H9 (cell line): Measurements from ENCODE around the gene LECT2. TPM values are rescaled to one million over a fixed set of nuclear protein-coding genes. Genes with fewer than 3 reads are reported as not detected.

Source experiments
- DNase-seq: peaks from one replicate; pipeline ENCODE4 v3.0.0-alpha.2; 2017
- H2AFZ ChIP-seq: one replicate; pipeline ENCODE4 v1.6.1; 2013; ENCODE audit warnings: mild to moderate bottlenecking, low read length, control low read depth, moderate library complexity
- H2AK5ac ChIP-seq: 2 replicates; pipeline ENCODE4 v1.6.1; 2013; ENCODE audit warnings: low read length, control low read depth, mixed read lengths; ENCODE audit not compliant: insufficient read length
- H2BK120ac ChIP-seq: one replicate; pipeline ENCODE4 v1.6.1; 2013; ENCODE audit warnings: low read depth, mild to moderate bottlenecking, low read length, control low read depth, inconsistent platforms; ENCODE audit not compliant: poor library complexity, severe bottlenecking
- H2BK12ac ChIP-seq: 2 replicates; pipeline ENCODE4 v1.6.1; 2013; ENCODE audit warnings: low read length, control low read depth, mixed read lengths, low read depth; ENCODE audit not compliant: insufficient read length
- H2BK15ac ChIP-seq: 2 replicates; pipeline ENCODE4 v1.6.1; 2013; ENCODE audit warnings: low read depth, low read length, control low read depth
- H2BK20ac ChIP-seq: one replicate; pipeline ENCODE4 v1.6.1; 2013; ENCODE audit warnings: low read depth, mild to moderate bottlenecking, low read length, control low read depth, inconsistent platforms; ENCODE audit not compliant: poor library complexity, severe bottlenecking
- H2BK5ac ChIP-seq: 2 replicates; pipeline ENCODE4 v1.6.1; 2013; ENCODE audit warnings: low read length, control low read depth, mixed read lengths; ENCODE audit not compliant: insufficient read length
- H3K14ac ChIP-seq: 2 replicates; pipeline ENCODE4 v1.6.1; 2013; ENCODE audit warnings: low read length, control low read depth; ENCODE audit not compliant: insufficient read depth
- H3K18ac ChIP-seq: 2 replicates; pipeline ENCODE4 v1.6.1; 2013; ENCODE audit warnings: low read depth, mild to moderate bottlenecking, mixed read lengths, low read length, control low read depth; ENCODE audit not compliant: insufficient read length
- H3K23ac ChIP-seq: 2 replicates; pipeline ENCODE4 v1.6.1; 2013; ENCODE audit warnings: low read length, control low read depth, mixed read lengths, low read depth; ENCODE audit not compliant: insufficient read length
- H3K23me2 ChIP-seq: 2 replicates; pipeline ENCODE4 v1.6.1; 2013; ENCODE audit warnings: low read depth, mild to moderate bottlenecking, mixed read lengths, low read length, control low read depth; ENCODE audit not compliant: insufficient read length, poor library complexity, severe bottlenecking
- H3K27ac ChIP-seq: 2 replicates; pipeline ENCODE4 v1.5.1; 2013; ENCODE audit warnings: low read length, control low read depth, mixed read lengths, low read depth; ENCODE audit not compliant: insufficient read length
- H3K27me3 ChIP-seq: 2 replicates; pipeline ENCODE4 v1.6.1; 2013; ENCODE audit warnings: low read length, control low read depth, inconsistent platforms; ENCODE audit not compliant: insufficient read depth
- H3K4ac ChIP-seq: 2 replicates; pipeline ENCODE4 v1.6.1; 2013; ENCODE audit warnings: low read depth, mild to moderate bottlenecking, control low read depth, inconsistent platforms, low read length, moderate library complexity
- H3K4me1 ChIP-seq: 2 replicates; pipeline ENCODE4 v1.6.1; 2013; ENCODE audit warnings: low read length, control low read depth, inconsistent platforms; ENCODE audit not compliant: insufficient read depth
- H3K4me2 ChIP-seq: 2 replicates; pipeline ENCODE4 v1.6.1; 2013; ENCODE audit warnings: low read length, control low read depth, mixed read lengths; ENCODE audit not compliant: insufficient read length, insufficient read depth
- H3K56ac ChIP-seq: 2 replicates; pipeline ENCODE4 v1.6.1; 2013; ENCODE audit warnings: low read depth, mild to moderate bottlenecking, mixed read lengths, low read length, control low read depth; ENCODE audit not compliant: insufficient read length
- H3K79me1 ChIP-seq: 2 replicates; pipeline ENCODE4 v1.6.1; 2013; ENCODE audit warnings: low read depth, mild to moderate bottlenecking, moderate library complexity, low read length, control low read depth, inconsistent platforms; ENCODE audit not compliant: insufficient read depth, poor library complexity, severe bottlenecking
- H3K79me2 ChIP-seq: 2 replicates; pipeline ENCODE4 v1.6.1; 2013; ENCODE audit warnings: low read length, control low read depth, inconsistent platforms; ENCODE audit not compliant: insufficient read depth
- H3K9ac ChIP-seq: 2 replicates; pipeline ENCODE4 v1.6.1; 2013; ENCODE audit warnings: low read length, control low read depth, mixed read lengths; ENCODE audit not compliant: insufficient read length; ENCODE audit errors: extremely low read depth
- H3K9me3 ChIP-seq: one replicate; pipeline ENCODE4 v1.6.1; 2013; ENCODE audit warnings: low read depth, low read length, inconsistent platforms; ENCODE audit not compliant: control insufficient read depth
- H3T11ph ChIP-seq: one replicate; pipeline ENCODE4 v1.6.1; 2013; ENCODE audit warnings: mild to moderate bottlenecking, low read length, control low read depth, inconsistent platforms
- H4K20me1 ChIP-seq: one replicate; pipeline ENCODE4 v1.6.1; 2013; ENCODE audit not compliant: control insufficient read depth, insufficient read length, insufficient read depth
- H4K5ac ChIP-seq: 2 replicates; pipeline ENCODE4 v1.6.1; 2013; ENCODE audit warnings: low read depth, mild to moderate bottlenecking, mixed read lengths, low read length, control low read depth; ENCODE audit not compliant: insufficient read length
- H4K8ac ChIP-seq: replicated peaks from 2 replicates; pipeline ENCODE4 v1.6.1; 2013; ENCODE audit warnings: low read length, control low read depth, mixed read lengths, low read depth; ENCODE audit not compliant: insufficient read length
- H4K91ac ChIP-seq: 2 replicates; pipeline ENCODE4 v1.6.1; 2013; ENCODE audit warnings: low read depth, mild to moderate bottlenecking, moderate library complexity, mixed read lengths, low read length, control low read depth; ENCODE audit not compliant: insufficient read length
- H3K27ac Mint-ChIP-seq, 3 experiments: 2 replicates in 2 of 3; 3 replicates in 1 of 3; pipeline ENCODE4 v1.8.0; 2020 to 2021; ENCODE audit warnings: mixed read lengths in 3 of 3, mild to moderate bottlenecking in 1 of 3, moderate library complexity in 1 of 3
- H3K27me3 Mint-ChIP-seq: 2 replicates; pipeline ENCODE4 v1.8.0; 2021; ENCODE audit warnings: low read depth, mild to moderate bottlenecking, moderate library complexity, mixed read lengths
- H3K36me3 Mint-ChIP-seq, 3 experiments: 2 replicates in 2 of 3; 3 replicates in 1 of 3; pipeline ENCODE4 v1.8.0; 2020 to 2021; ENCODE audit warnings: low read depth in 3 of 3, mixed read lengths in 3 of 3; ENCODE audit not compliant: insufficient read depth in 1 of 3
- H3K4me1 Mint-ChIP-seq, 2 experiments: 2 replicates each; pipeline ENCODE4 v1.8.0; 2020; ENCODE audit warnings: mixed read lengths in 2 of 2
- H3K4me3 Mint-ChIP-seq, 2 experiments: 2 replicates in 1 of 2; 3 replicates in 1 of 2; pipeline ENCODE4 v1.8.0; 2020 to 2021; ENCODE audit warnings: mild to moderate bottlenecking in 2 of 2, mixed read lengths in 2 of 2, moderate library complexity in 1 of 2
- H3K9me3 Mint-ChIP-seq, 2 experiments: 2 replicates in 1 of 2; 3 replicates in 1 of 2; pipeline ENCODE4 v1.8.0; 2020; ENCODE audit warnings: mild to moderate bottlenecking in 2 of 2, mixed read lengths in 2 of 2, moderate library complexity in 1 of 2
- WGBS: extraction: QIAGEN DNeasy Blood & Tissue Kit; methylation state at CpG from one replicate; pipeline ENCODE4 v1.1.7; 2013; ENCODE audit warnings: missing lambda C conversion rate, low lambda C conversion rate, mixed read lengths; ENCODE audit not compliant: insufficient read length; ENCODE audit errors: extremely low coverage; 5-methylcytosine and 5-hydroxymethylcytosine counted together
- total RNA-seq: library from RNA; stranded (reverse); gene quantifications from 2 replicates; pipeline ENCODE4 v1.2.1, GENCODE V29; 2021
- TF ChIP-seq, protein P1 (sequence below): fragments of 200-600 bp; sonication (generic); conservative IDR thresholded peaks from 3 replicates; pipeline ENCODE4 v1.8.0; 2021; ENCODE audit warnings: antibody characterized with exemption, mild to moderate bottlenecking

The LECT2 gene
- total RNA-seq, 1 experiment from 2014 or later = not detected

DNA sequence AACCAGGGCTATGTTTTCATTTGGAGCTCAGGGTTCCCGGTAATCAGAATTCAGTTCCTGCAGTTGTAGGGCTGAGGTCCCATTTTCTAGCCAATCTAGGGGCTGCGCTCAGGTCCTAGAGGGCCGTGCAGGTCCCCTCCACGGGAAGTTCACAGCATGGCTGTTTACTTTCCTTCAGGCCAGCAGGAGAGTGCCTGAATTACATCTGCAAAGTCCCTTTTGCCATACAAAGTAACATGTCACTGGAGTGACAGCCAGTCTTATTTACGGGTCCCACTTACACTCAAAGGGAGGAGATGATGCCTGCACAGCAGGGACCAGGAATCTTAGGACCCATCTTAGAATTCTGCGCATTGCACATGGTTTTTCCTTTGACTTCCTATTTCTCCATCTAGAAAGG lies 44.1 kb upstream of the LECT2 start:
- Histone ChIP-seq H3K23me2 (no peaks in the 10 kb centered on the region), H2BK15ac (no peak overlapping the region), H2BK5ac (no peak overlapping the region), H2BK120ac (no peak overlapping the region), H3K4me2 (no peak overlapping the region), H3K9ac (no peak overlapping the region), H3K9me3 (no peaks in the 10 kb centered on the region), H3K79me1 (no peaks in the 10 kb centered on the region), H2AFZ (no peak overlapping the region), H3K27ac (no peak overlapping the region), H3T11ph (no peak overlapping the region), H2BK12ac (no peak overlapping the region), H4K8ac (no peak overlapping the region), H4K91ac (no peak overlapping the region), H3K27me3 (no peaks in the 10 kb centered on the region), H3K14ac (no peak overlapping the region), H2BK20ac (no peak overlapping the region), H3K18ac (no peak overlapping the region), H3K23ac (no peak overlapping the region), H3K4ac (no peak overlapping the region), H3K79me2 (no peaks in the 10 kb centered on the region), H4K5ac (no peak overlapping the region), H3K56ac (no peak overlapping the region), H3K4me1 (no peaks in the 10 kb centered on the region), H2AK5ac (no peak overlapping the region), H4K20me1 (no peaks in the 10 kb centered on the region)
- no peak overlapping the region for H3K27ac Mint-ChIP-seq
- no peaks in the 10 kb centered on the region for H3K9me3 Mint-ChIP-seq
- H3K4me3 Mint-ChIP-seq = no peak overlapping the region
- peaks cover 5 to 13% of the 10 kb centered on the region in 2 experiments for H3K4me1 Mint-ChIP-seq
- no peak for DNase-seq
- H3K36me3 Mint-ChIP-seq = no peaks in the 10 kb centered on the region
- H3K27me3 Mint-ChIP-seq = peaks cover 16% of the 10 kb centered on the region
- TF ChIP-seq, protein P1, sequence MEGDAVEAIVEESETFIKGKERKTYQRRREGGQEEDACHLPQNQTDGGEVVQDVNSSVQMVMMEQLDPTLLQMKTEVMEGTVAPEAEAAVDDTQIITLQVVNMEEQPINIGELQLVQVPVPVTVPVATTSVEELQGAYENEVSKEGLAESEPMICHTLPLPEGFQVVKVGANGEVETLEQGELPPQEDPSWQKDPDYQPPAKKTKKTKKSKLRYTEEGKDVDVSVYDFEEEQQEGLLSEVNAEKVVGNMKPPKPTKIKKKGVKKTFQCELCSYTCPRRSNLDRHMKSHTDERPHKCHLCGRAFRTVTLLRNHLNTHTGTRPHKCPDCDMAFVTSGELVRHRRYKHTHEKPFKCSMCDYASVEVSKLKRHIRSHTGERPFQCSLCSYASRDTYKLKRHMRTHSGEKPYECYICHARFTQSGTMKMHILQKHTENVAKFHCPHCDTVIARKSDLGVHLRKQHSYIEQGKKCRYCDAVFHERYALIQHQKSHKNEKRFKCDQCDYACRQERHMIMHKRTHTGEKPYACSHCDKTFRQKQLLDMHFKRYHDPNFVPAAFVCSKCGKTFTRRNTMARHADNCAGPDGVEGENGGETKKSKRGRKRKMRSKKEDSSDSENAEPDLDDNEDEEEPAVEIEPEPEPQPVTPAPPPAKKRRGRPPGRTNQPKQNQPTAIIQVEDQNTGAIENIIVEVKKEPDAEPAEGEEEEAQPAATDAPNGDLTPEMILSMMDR = no peak
- WGBS = no CpG with 5 or more reads among the region's 6 CpGs
